Panc1 (cell line): ENCODE results near the gene NRAS. TPM values are rescaled to one million over a fixed set of nuclear protein-coding genes. Genes with fewer than 3 reads are reported as not detected.

Source experiments
- ATAC-seq: fragments of 200-7000 bp; cut with Tn5 transposase; 2 replicates; pipeline ENCODE4 v1.9.1; 2020; ENCODE audit warnings: mild to moderate bottlenecking, moderate library complexity
- BruUV-seq: library from RNA; stranded (reverse); fragments of 400-500 nt; replicated peaks from 2 replicates; lab custom pipeline; 2021; lab: Mats Ljungman, UMichigan
- CTCF ChIA-PET: fragments of 300-600 bp; sonication (Branson Sonifier 250); formaldehyde crosslinking; loops from one replicate; lab custom pipeline; 2022; ENCODE audit warnings: antibody characterized with exemption; lab: Charles Lee
- POLR2A ChIA-PET: fragments of 300-600 bp; sonication (Branson Sonifier 250); formaldehyde crosslinking; loops from one replicate; lab custom pipeline; 2022; ENCODE audit warnings: antibody characterized with exemption; lab: Charles Lee
- DNase-seq: peaks from one replicate; pipeline ENCODE4 v3.0.0-alpha.2; 2010; ENCODE audit warnings: low read depth, low spot score
- H3K27ac ChIP-seq: 2 replicates; pipeline ENCODE4 v1.5.1; 2011; ENCODE audit warnings: mild to moderate bottlenecking, low read length, inconsistent platforms
- H3K27me3 ChIP-seq: fragments of 200-500 bp; sonication (Bioruptor generic); 2 replicates; pipeline ENCODE4 v1.6.0; 2014; ENCODE audit warnings: low read length, inconsistent platforms; ENCODE audit not compliant: control insufficient read depth, insufficient read depth
- H3K36me3 ChIP-seq: fragments of 200-500 bp; sonication (Bioruptor generic); 2 replicates; pipeline ENCODE4 v1.5.1; 2014; ENCODE audit warnings: inconsistent platforms, mild to moderate bottlenecking, low read length, moderate library complexity; ENCODE audit not compliant: control insufficient read depth, insufficient read depth
- H3K4me1 ChIP-seq: 2 replicates; pipeline ENCODE4 v1.5.1; 2011; ENCODE audit warnings: inconsistent platforms, mild to moderate bottlenecking, low read length, moderate library complexity; ENCODE audit not compliant: control insufficient read depth, insufficient read depth
- H3K4me3 ChIP-seq, 2 experiments: 2 replicates each; pipeline ENCODE4 v1.5.1; 2011 to 2012; ENCODE audit warnings: low read depth in 2 of 2, low read length in 2 of 2, mild to moderate bottlenecking in 2 of 2, inconsistent platforms in 1 of 2, moderate library complexity in 1 of 2
- H3K9me3 ChIP-seq: fragments of 200-500 bp; sonication (Bioruptor generic); 2 replicates; pipeline ENCODE4 v1.5.1; 2014; ENCODE audit warnings: low read depth, mild to moderate bottlenecking, inconsistent platforms, low read length, moderate library complexity; ENCODE audit not compliant: control insufficient read depth, insufficient read depth
- CTCF ChIP-seq: fragments of 450-650 bp; IDR thresholded peaks from 2 replicates; pipeline ENCODE4 v1.5.1; 2017; ENCODE audit warnings: mild to moderate bottlenecking
- POLR2AphosphoS5 ChIP-seq: IDR thresholded peaks from 2 replicates; pipeline ENCODE4 v1.6.1; 2012; ENCODE audit warnings: mild to moderate bottlenecking, low read depth, low read length, moderate library complexity
- REST ChIP-seq, 2 experiments: IDR thresholded peaks; 2 replicates each; pipeline ENCODE4 v1.6.1; 2011 to 2012; ENCODE audit warnings: low read depth in 2 of 2, control low read depth in 1 of 2, low read length in 1 of 2, mild to moderate bottlenecking in 1 of 2, moderate library complexity in 1 of 2; ENCODE audit not compliant: insufficient read depth in 1 of 2
- SIN3A ChIP-seq: IDR thresholded peaks from 2 replicates; pipeline ENCODE4 v1.6.1; 2012; ENCODE audit warnings: low read depth, mild to moderate bottlenecking, low read length, moderate library complexity, borderline replicate concordance; ENCODE audit not compliant: insufficient read depth
- TCF7L2 ChIP-seq: IDR thresholded peaks from 2 replicates; pipeline ENCODE4 v1.6.1; 2011; ENCODE audit warnings: mild to moderate bottlenecking, low read depth, low read length, inconsistent platforms
- in situ Hi-C: cut with HindIII; loops from 2 replicates; pipeline ENCODE4 v1.10.0; 2016; ENCODE audit warnings: low sequenced_read_pairs, low pct_unique_long_range_greater_than_20kb
- intact Hi-C: fragments of 100-400 bp; cut with micrococcal nuclease; formaldehyde crosslinking; loops from one replicate; pipeline ENCODE4 v1.10.0; 2022; ENCODE audit not compliant: unreplicated experiment
- total RNA-seq: library from RNA; stranded (reverse); gene quantifications from one replicate; pipeline ENCODE4 v1.2.1, GENCODE V29; 2021; ENCODE audit not compliant: unreplicated experiment

The NRAS gene
- total RNA-seq, 1 experiment from 2014 or later: 50.2 TPM

- ChIA-PET CTCF (no interaction called here), POLR2A (no interaction called here)
- intact Hi-C loops: no loop called here
- BruUV-seq: no TSS peak
- no peak for DNase-seq
- H3K4me3 ChIP-seq: no peak overlapping the region
- ATAC-seq: no peak
- H3K27ac ChIP-seq: no peak overlapping the region
- TF ChIP-seq CTCF (no peak), REST (IDR thresholded peaks at IDR 0.05; ENCODE audit: insufficient read depth in 1 of 2, low read depth in 2 of 2, low read length in 1 of 2) (no peak), TCF7L2 (no peak), POLR2AphosphoS5 (no peak), SIN3A (no peak)
- H3K4me1 ChIP-seq: no peaks in the 10 kb centered on the region
- H3K9me3 ChIP-seq: no peaks in the 10 kb centered on the region
- H3K36me3 ChIP-seq: peaks cover 59% of the 10 kb centered on the region
- H3K27me3 ChIP-seq: no peaks in the 10 kb centered on the region
- in situ Hi-C loops: no loop called here
Measured at GRCh38 chr1:114723915-114724314, 7.3 kb upstream of the NRAS start.

GRCh38 chr1:114723457-114723856 is 6.9 kb upstream of the NRAS start:
- in situ Hi-C loops (no loop called here), intact Hi-C loops (no loop called here)
- H3K27ac ChIP-seq: no peak overlapping the region
- no peaks in the 10 kb centered on the region for H3K4me1 ChIP-seq
- no peak overlapping the region for H3K4me3 ChIP-seq
- ChIA-PET CTCF (no interaction called here), POLR2A (no interaction called here)
- H3K27me3 ChIP-seq: no peaks in the 10 kb centered on the region
- TF ChIP-seq TCF7L2 (no peak), CTCF (no peak), POLR2AphosphoS5 (no peak), SIN3A (no peak), REST (IDR thresholded peaks at IDR 0.05; ENCODE audit: insufficient read depth in 1 of 2, low read depth in 2 of 2, low read length in 1 of 2) (no peak)
- H3K9me3 ChIP-seq: no peaks in the 10 kb centered on the region
- BruUV-seq: no TSS peak
- no peak for ATAC-seq
- no peak for DNase-seq
- H3K36me3 ChIP-seq: peaks cover 55% of the 10 kb centered on the region
